ENCODE results near the gene NUPR1. TPM values are rescaled to one million over a fixed set of nuclear protein-coding genes. Genes with fewer than 3 reads are reported as not detected.
"Not testable (repeated sequence)": the region's sequence is repeated elsewhere in the genome, so short reads cannot be mapped to it uniquely, and the experiment has no call there.

The NUPR1 gene
- total RNA-seq, 1 donor from 2014 or later = under 0.01 TPM

DNA sequence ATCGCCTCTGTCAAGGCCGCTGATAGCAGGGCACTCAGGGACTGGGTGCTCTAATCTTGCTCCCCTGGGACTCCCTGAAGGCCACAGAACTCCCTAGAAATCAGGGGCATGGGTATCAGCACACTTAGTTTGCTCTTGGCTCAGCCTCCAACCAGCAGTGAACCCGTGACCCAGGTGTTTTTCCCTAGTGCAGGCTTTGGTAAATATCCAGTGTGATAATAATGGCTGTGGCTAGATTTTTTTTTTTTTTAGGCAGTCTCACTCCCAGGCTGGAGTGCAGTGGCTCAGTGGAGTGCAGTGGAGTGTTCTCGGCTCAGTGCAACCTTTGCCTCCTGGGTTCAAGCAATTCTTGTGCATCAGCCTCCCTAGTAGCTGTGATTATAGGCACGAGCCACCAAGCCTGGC, 10.3 kb downstream of the NUPR1 start:
- DNase-seq (ENCODE audit: low spot score in 2 of 2) (no peak), FAIRE-seq (no peak)

DNA sequence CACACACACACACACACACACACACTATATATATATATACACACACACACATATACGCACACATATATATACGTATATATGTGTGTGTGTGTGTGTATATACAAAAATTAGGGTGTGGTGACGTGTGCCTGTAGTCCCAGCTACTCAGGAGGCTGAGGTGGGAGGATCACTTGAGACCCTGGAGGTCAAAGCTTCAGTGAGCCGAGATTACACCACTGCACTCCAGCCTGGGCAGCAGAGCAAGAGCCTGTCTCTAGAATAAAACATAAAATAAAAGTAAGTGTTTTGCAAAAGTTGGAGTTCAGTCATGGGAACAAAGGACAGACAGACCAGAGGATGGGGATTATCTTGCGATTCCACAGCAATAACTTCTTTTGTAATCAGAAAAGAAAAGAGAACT, 10.8 kb downstream of the NUPR1 start:
- FAIRE-seq (no peak), DNase-seq (ENCODE audit: low spot score in 2 of 2) (no peak)

DNA sequence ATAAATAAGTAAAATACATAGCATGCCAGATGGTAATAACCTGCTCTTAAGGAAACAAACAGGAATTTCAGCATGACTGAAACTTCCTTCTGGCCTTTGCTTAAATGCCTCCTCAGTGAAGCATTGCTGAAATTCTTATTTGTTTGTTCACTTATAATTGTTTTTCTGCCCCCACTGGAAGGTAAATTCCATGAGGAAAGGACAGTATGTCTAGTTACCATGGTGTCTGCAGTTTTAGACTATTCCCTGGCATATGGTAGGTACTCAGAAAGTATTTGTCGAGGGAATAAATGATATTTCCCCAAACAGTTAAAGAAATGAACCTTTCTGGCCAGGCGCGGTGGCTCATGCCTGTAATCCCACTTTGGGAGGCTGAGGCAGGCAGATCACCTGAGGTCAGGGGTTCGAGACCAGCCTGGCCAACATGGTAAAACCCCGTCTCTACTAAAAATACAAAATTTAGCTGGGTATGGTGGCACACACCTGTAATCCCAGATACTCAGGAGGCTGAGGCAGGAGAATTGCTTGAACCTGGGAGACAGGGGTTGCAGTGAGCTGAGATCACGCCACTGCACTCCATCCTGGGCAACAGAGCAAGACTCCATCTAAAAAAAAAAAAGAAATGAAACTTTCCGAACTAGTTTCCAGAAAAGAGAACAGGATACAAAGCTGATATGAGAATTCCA, 11.5 kb downstream of the NUPR1 start:
- not testable (repeated sequence) for DNase-seq (ENCODE audit: low spot score in 2 of 2)

GRCh38 chr16:28526201-28527099, 12.3 kb downstream of the NUPR1 start:
- FAIRE-seq (no peak), DNase-seq (ENCODE audit: low spot score in 2 of 2) (no peak)

More for the DNA sequence above, 11.5 kb downstream of the NUPR1 start:
- not testable (repeated sequence) for FAIRE-seq

DNA sequence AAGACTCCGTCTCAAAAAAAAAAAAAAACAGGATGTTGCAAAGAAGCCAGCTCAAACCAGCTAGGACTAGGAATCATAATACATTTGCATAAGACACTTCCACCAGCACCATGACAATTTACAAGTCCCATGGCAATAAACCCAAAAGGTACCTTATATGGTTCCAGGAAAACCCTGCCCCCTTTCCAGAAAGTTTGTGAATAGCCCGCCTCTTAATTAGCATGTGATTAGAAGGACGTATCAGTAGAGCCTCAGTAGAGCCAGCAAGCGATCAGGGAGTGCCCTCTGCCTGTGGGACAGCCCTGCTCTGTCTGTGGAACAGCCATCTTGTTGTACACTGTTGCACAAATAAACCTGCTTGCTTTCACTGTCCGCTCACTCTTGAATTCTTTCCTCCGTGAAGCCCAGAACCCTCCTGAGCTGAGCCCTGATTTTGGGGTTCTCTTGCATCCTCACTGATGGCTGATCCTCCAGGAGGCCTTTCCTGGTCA, 14.0 kb downstream of the NUPR1 start:
- FAIRE-seq (no peak), DNase-seq (ENCODE audit: low spot score in 2 of 2) (no peak)

DNA sequence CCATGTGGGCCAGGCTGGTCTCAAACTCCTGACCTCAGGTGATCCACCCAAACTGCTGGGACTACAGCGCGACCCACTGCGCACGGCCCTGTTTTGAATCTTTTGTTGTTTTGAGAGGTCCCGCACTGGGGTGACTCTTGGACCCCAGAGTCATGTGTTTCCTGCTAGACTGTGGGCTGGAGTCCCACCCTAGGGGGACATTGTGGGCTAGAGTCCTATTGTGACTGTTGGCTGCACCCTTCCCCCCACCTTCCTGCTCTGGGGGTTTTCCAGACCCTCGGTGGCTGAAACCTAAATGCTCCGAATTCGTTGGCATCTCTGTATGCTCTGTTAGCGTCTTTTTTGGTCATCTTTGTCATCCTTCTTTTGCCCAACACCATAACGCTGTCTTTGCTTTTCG, 16.0 kb downstream of the NUPR1 start:
- no peak for DNase-seq (ENCODE audit: low spot score in 2 of 2)
- no peak for FAIRE-seq

DNA sequence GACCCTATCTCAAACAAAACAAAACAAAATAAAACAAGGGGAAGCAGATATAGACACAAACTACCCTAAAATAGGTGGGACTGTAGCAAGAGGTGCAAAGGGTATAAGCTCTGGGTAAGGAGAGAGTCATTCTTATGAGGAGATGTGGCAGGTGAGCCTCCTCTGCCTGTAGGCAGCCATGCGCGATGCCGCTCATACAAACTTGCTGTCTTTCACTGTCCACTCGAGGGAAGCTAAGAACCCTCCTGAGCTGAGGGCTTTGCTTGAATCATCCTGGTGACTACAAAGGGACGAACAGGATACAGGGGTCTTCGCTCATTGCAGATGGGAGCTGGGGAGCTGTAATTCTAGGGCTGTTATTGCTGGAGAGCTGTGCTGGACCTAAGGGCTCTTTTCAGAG, 17.3 kb downstream of the NUPR1 start:
- DNase-seq (ENCODE audit: low spot score in 2 of 2) (no peak), FAIRE-seq (no peak)

- FAIRE-seq (no peak), DNase-seq (ENCODE audit: low spot score in 2 of 2) (no peak)
Observed at GRCh38 chr16:28520672-28521071, 18.1 kb downstream of the NUPR1 start.

DNA sequence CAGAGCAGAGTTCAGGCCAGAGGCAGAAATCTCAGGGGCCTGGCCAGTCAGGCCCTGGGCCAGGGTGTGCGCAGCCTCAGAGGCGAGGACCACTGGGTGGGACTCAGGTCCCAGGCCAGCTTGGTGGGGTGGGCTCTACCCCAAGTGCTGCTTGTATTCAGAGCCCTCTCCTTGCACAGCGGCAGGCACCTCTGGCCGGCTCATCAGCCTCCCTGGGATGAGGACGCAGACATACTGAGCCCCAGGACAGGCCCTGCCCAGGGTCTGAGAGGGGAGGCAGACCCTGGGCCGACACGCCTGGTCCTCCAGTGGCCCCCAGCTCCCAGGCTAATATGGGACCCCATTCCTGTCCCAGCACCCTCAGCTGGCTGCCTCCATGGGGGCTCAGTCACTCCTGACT, 24.5 kb downstream of the NUPR1 start:
- no peak for FAIRE-seq

GRCh38 chr16:28513484-28514181, 25.1 kb downstream of the NUPR1 start:
- FAIRE-seq (no peak), DNase-seq (ENCODE audit: low spot score in 2 of 2) (no peak)

More for the DNA sequence above, 24.5 kb downstream of the NUPR1 start:
- DNase-seq (ENCODE audit: low spot score in 2 of 2) = no peak

- no peak for FAIRE-seq
- no peak for DNase-seq (ENCODE audit: low spot score in 2 of 2)
Observed at GRCh38 chr16:28511801-28512789, 26.7 kb downstream of the NUPR1 start.

DNA sequence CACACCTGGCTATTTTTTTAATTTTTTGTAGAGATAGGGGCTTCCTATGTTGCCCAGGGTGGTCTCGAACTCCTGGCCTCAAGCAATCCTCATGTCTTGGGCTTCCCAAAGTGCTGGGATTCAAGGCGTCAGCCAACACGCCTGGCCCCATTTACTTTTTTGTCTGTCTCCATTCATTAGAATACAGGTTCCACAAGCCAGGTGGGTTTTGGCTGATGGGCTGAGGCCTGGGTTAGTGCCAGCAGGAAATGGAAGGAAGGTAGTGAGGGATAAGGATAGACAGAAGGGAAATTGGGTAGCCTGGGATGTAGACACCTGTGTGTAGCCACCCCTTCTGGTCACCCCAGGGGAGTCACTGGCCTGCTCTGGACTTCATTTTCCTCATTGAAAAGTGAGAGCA, 27.7 kb downstream of the NUPR1 start:
- no peak for DNase-seq (ENCODE audit: low spot score in 2 of 2)
- FAIRE-seq = no peak

DNA sequence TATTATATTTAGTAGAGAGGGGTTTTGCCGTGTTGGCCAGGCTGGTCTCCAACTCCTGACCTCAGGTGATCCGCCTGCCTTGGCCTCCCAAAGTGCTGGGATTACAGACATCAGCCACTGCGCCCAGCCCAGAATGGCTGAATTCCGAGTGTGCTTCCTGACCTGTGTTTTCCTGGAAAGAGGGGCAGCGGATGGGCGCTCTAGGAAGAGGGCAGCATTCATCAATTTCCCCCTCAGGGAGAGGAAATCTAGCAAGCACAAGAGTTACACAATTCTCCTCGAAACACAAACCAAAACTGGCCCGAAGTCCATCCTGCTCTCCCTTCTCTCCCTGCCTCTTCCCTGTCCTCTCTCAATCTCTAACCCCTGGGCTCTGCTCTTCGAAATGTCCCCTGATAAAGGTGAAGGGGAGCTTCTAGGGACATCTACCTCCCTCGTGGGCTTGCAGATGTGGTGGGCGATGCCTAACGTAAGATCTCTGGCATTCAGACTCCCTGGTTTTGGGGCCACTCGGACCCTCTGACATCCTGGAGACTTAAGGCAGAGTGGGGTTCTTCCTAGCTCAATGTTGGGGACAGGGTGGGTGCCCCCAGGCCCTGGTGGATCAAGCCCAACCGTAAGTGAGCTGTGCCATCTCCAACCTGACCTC, 33.2 kb downstream of the NUPR1 start:
- no peak for FAIRE-seq

GRCh38 chr16:28504707-28505404, 33.9 kb downstream of the NUPR1 start:
- no peak for DNase-seq (ENCODE audit: low spot score in 2 of 2)
- FAIRE-seq = no peak

More for the DNA sequence above, 33.2 kb downstream of the NUPR1 start:
- no peak for DNase-seq (ENCODE audit: low spot score in 2 of 2)

GRCh38 chr16:28503470-28504259, 35.1 kb downstream of the NUPR1 start:
- DNase-seq (ENCODE audit: low spot score in 2 of 2) = no peak

GRCh38 chr16:28502290-28502689, 36.5 kb downstream of the NUPR1 start:
- no peak for FAIRE-seq
- no peak for DNase-seq (ENCODE audit: low spot score in 2 of 2)

More at GRCh38 chr16:28503470-28504259, 35.1 kb downstream of the NUPR1 start:
- no peak for FAIRE-seq
